IMR-90 (cell line): Measurements from ENCODE around the gene HDGF. TPM values are rescaled to one million over a fixed set of nuclear protein-coding genes. Genes with fewer than 3 reads are reported as not detected.

ENCODE experiments used
- ATAC-seq: fragments of 200-7000 bp; cut with Tn5 transposase; 2 replicates; pipeline ENCODE4 v1.9.1; 2020; ENCODE audit warnings: low read depth, mild to moderate bottlenecking, moderate library complexity
- BruUV-seq: library from RNA; stranded (reverse); fragments of 400-500 nt; replicated peaks from 2 replicates; lab custom pipeline; 2021; lab: Mats Ljungman, UMichigan
- CTCF ChIA-PET: fragments of 300-600 bp; formaldehyde crosslinking; extraction: SDS; loops from one replicate; lab custom pipeline; 2021; ENCODE audit warnings: antibody characterized with exemption; lab: Yijun Ruan, JAX
- POLR2A ChIA-PET: fragments of 300-600 bp; sonication (Branson Sonifier 250); formaldehyde crosslinking; loops from one replicate; lab custom pipeline; 2022; ENCODE audit warnings: antibody characterized with exemption; ENCODE audit not compliant: unreplicated experiment; lab: Charles Lee
- DNase-seq: peaks from one replicate; pipeline ENCODE4 v3.0.0; 2013
- H2AFZ ChIP-seq: replicated peaks from 2 replicates; pipeline ENCODE3; 2013; ENCODE audit warnings: low read length, mild to moderate bottlenecking; ENCODE audit not compliant: poor library complexity
- H2AK5ac ChIP-seq: 2 replicates; pipeline ENCODE4 v1.6.1; 2013; ENCODE audit warnings: low read depth, low read length, inconsistent platforms
- H2AK9ac ChIP-seq: replicated peaks from 2 replicates; pipeline ENCODE3; 2013; ENCODE audit warnings: mild to moderate bottlenecking, low read depth, low read length, moderate library complexity; ENCODE audit not compliant: poor library complexity
- H2BK120ac ChIP-seq: 2 replicates; pipeline ENCODE4 v1.6.1; 2013; ENCODE audit warnings: low read depth, low read length, inconsistent platforms
- H2BK15ac ChIP-seq: 3 replicates; pipeline ENCODE4 v1.6.1; 2013; ENCODE audit warnings: low read depth, low read length, inconsistent platforms
- H2BK20ac ChIP-seq: 2 replicates; pipeline ENCODE4 v1.6.1; 2013; ENCODE audit warnings: low read depth, mild to moderate bottlenecking, inconsistent platforms, low read length, moderate library complexity
- H2BK5ac ChIP-seq: 2 replicates; pipeline ENCODE4 v1.6.1; 2013; ENCODE audit warnings: mild to moderate bottlenecking, low read depth, low read length, inconsistent platforms; ENCODE audit not compliant: poor library complexity, severe bottlenecking
- H3K14ac ChIP-seq: replicated peaks from 2 replicates; pipeline ENCODE4 v1.6.1; 2013; ENCODE audit warnings: low read depth, low read length, inconsistent platforms
- H3K18ac ChIP-seq: 2 replicates; pipeline ENCODE4 v1.6.1; 2013; ENCODE audit warnings: low read depth, low read length, control low read depth
- H3K23ac ChIP-seq: 2 replicates; pipeline ENCODE4 v1.6.1; 2013; ENCODE audit warnings: low read depth, low read length, inconsistent platforms
- H3K27ac ChIP-seq: 2 replicates; pipeline ENCODE4 v1.5.1; 2013; ENCODE audit warnings: mild to moderate bottlenecking, control low read depth, low read length; ENCODE audit not compliant: insufficient read depth
- H3K27me3 ChIP-seq: 2 replicates; pipeline ENCODE4 v1.6.1; 2013; ENCODE audit warnings: low read length; ENCODE audit not compliant: control insufficient read depth, insufficient read depth
- H3K36me3 ChIP-seq: 2 replicates; pipeline ENCODE4 v1.6.1; 2013; ENCODE audit warnings: low read length, mixed read lengths; ENCODE audit not compliant: control insufficient read depth, insufficient read depth
- H3K4ac ChIP-seq: 2 replicates; pipeline ENCODE4 v1.6.1; 2013; ENCODE audit warnings: low read depth, low read length, inconsistent platforms
- H3K4me1 ChIP-seq: 2 replicates; pipeline ENCODE4 v1.6.1; 2013; ENCODE audit warnings: low read length, mixed read lengths; ENCODE audit not compliant: control insufficient read depth, insufficient read depth
- H3K4me2 ChIP-seq: 2 replicates; pipeline ENCODE4 v1.6.1; 2013; ENCODE audit warnings: low read depth, mild to moderate bottlenecking, control low read depth, low read length, moderate library complexity
- H3K4me3 ChIP-seq: 2 replicates; pipeline ENCODE4 v1.5.1; 2013; ENCODE audit warnings: low read depth, mild to moderate bottlenecking, control low read depth, low read length, moderate library complexity; ENCODE audit not compliant: insufficient read depth
- H3K56ac ChIP-seq: 2 replicates; pipeline ENCODE4 v1.6.1; 2013; ENCODE audit warnings: low read length, inconsistent platforms; ENCODE audit not compliant: insufficient read depth; ENCODE audit errors: extremely low read depth
- H3K79me1 ChIP-seq, 2 experiments: 2 replicates each; pipeline ENCODE4 v1.6.1; 2013; ENCODE audit warnings: low read length in 2 of 2, inconsistent platforms in 1 of 2, low read depth in 1 of 2
- H3K9ac ChIP-seq: 2 replicates; pipeline ENCODE4 v1.6.1; 2013; ENCODE audit warnings: low read depth, low read length, control low read depth
- H3K9me1 ChIP-seq: 2 replicates; pipeline ENCODE4 v1.6.1; 2013; ENCODE audit warnings: low read length, inconsistent platforms; ENCODE audit not compliant: insufficient read depth
- H3K9me3 ChIP-seq: 2 replicates; pipeline ENCODE4 v1.6.1; 2013; ENCODE audit warnings: low read length; ENCODE audit not compliant: control insufficient read depth, insufficient read depth
- H4K20me1 ChIP-seq: 2 replicates; pipeline ENCODE4 v1.6.1; 2013; ENCODE audit warnings: low read length, inconsistent platforms; ENCODE audit not compliant: insufficient read depth
- H4K5ac ChIP-seq: 2 replicates; pipeline ENCODE4 v1.6.1; 2013; ENCODE audit warnings: mild to moderate bottlenecking, low read depth, low read length, control low read depth
- H4K8ac ChIP-seq, 2 experiments: 2 replicates each; pipeline ENCODE4 v1.6.1; 2013; ENCODE audit warnings: low read depth in 2 of 2, low read length in 2 of 2, control low read depth in 1 of 2, inconsistent platforms in 1 of 2
- H4K91ac ChIP-seq: 2 replicates; pipeline ENCODE4 v1.6.1; 2013; ENCODE audit warnings: low read depth, low read length, inconsistent platforms; ENCODE audit not compliant: insufficient read depth
- CEBPB ChIP-seq: IDR thresholded peaks from 2 replicates; pipeline ENCODE4 v1.6.1; 2012; ENCODE audit warnings: low read depth, low read length, improper control_type of control experiment
- CHD1 ChIP-seq: IDR thresholded peaks from 2 replicates; pipeline ENCODE4 v1.6.1; 2012; ENCODE audit warnings: low read depth, low read length, improper control_type of control experiment
- MXI1 ChIP-seq: IDR thresholded peaks from 2 replicates; pipeline ENCODE4 v1.6.1; 2012; ENCODE audit warnings: low read depth, mild to moderate bottlenecking, low read length, moderate library complexity, borderline replicate concordance
- USF2 ChIP-seq: fragments of 150-350 bp; IDR thresholded peaks from 2 replicates; pipeline ENCODE4 v1.6.1; 2017; ENCODE audit warnings: mild to moderate bottlenecking, antibody characterized with exemption, low read length, low read depth
- WGBS, 2 experiments: methylation state at CpG; one replicate each; pipeline versions ENCODE4 v1.1.5 to v1.1.7; 2013; ENCODE audit warnings: missing lambda C conversion rate in 2 of 2; ENCODE audit not compliant: insufficient read length in 1 of 2; ENCODE audit errors: extremely low coverage in 2 of 2; 5-methylcytosine and 5-hydroxymethylcytosine counted together
- dilution Hi-C: fragments of 300-500 bp; cut with HindIII; formaldehyde crosslinking; loops from one replicate; pipeline ENCODE4 v1.14.3; 2018; ENCODE audit warnings: low sequenced_read_pairs; ENCODE audit not compliant: unreplicated experiment
- in situ Hi-C: fragments of 300-500 bp; cut with MboI; formaldehyde crosslinking; loops from 3 replicates; pipeline ENCODE4 v1.14.3; 2019; ENCODE audit warnings: low sequenced_read_pairs, inconsistent platforms, mixed read lengths
- intact Hi-C: fragments of 100-400 bp; cut with micrococcal nuclease; formaldehyde crosslinking; loops from 2 replicates; pipeline ENCODE4 v1.10.0; 2022
- polyA plus RNA-seq, 3 experiments: library from polyadenylated mRNA; depleted of rRNA; stranded (reverse); fragments of >200 nt; gene quantifications; 2 replicates each; pipeline ENCODE4 v1.2.3, GENCODE V29; 2012; ENCODE audit warnings: low replicate concordance in 1 of 3
- total RNA-seq: library from RNA; depleted of rRNA; stranded (reverse); fragments of >200 nt; gene quantifications from 2 replicates; pipeline ENCODE4 v1.2.3, GENCODE V29; 2012

HDGF gene
- total and polyA plus RNA-seq, 2 of the 4 experiments (the other 2 are of a cell fraction): 94.6 to 123 TPM

GRCh38 chr1:156748670-156749418 is 2.6 kb downstream of the HDGF start:
- Histone ChIP-seq H3K27me3 (no peaks in the 10 kb centered on the region), H3K4me3 (peak overlapping the region; percentile 1), H3K9me1 (peaks cover 25% of the 10 kb centered on the region; the same call in 1 of the 2 replicates), H3K14ac (peak overlapping the region; percentile 99), H4K8ac (peak overlapping the region; percentile 93 to 96), H3K18ac (peak overlapping the region; percentile 73), H2AFZ (peak overlapping the region; percentile 49), H3K9ac (peak overlapping the region; percentile 78), H3K4me2 (peak overlapping the region; percentile 93), H3K56ac (peak overlapping the region; percentile 91), H4K20me1 (0 out of 2 replicates have a peak, but pooled peaks cover 11% of the 10 kb centered on the region), H2BK20ac (peak overlapping the region; percentile 74), H3K79me1 (peaks cover 16 to 68% of the 10 kb centered on the region in 2 experiments), H2BK15ac (peak overlapping the region; percentile 97; the same call in 2 of the 3 replicates), H3K4me1 (peaks cover 35% of the 10 kb centered on the region), H2AK9ac (peak overlapping the region; percentile 100), H3K27ac (peak overlapping the region; percentile 95), H3K23ac (peak overlapping the region; percentile 97), H3K4ac (peak overlapping the region; percentile 98), H4K91ac (peak overlapping the region; percentile 99), H4K5ac (peak overlapping the region; percentile 90), H3K9me3 (no peaks in the 10 kb centered on the region), H3K36me3 (peaks cover 8% of the 10 kb centered on the region; the same call in 1 of the 2 replicates), H2BK5ac (peak overlapping the region; percentile 98), H2BK120ac (peak overlapping the region; percentile 95), H2AK5ac (peak overlapping the region; percentile 83)
- no TSS peak for BruUV-seq
- dilution Hi-C loops (no loop called here), in situ Hi-C loops (no loop called here), intact Hi-C loops (no loop called here)
- POLR2A ChIA-PET: no interaction called here
- no CpG with 5 or more reads among the region's 9 CpGs for WGBS, 2 experiments
- ATAC-seq: no peak
- TF ChIP-seq CEBPB (peak; percentile 64), MXI1 (0 out of 2 replicates have a peak, but pooled peaks have one; percentile 25), CHD1 (no peak), USF2 (peak; percentile 76)
- CTCF ChIA-PET: no interaction called here
- DNase-seq: peak; percentile 63
